Stimulated activated effector memory CD8-positive, alpha-beta T cell treated with anti-CD3 and anti-CD28 coated beads, Interleukin-12 subunit alpha, Interleukin-12 subunit beta, amount 100 ng/mL, for 72 hours (primary cell): ENCODE data around the gene CKLF.

ENCODE experiments used
- ATAC-seq: fragments of 150-1000 bp; cut with Tn5 transposase; 2 replicates; pipeline ENCODE4 v1.10.0; 2021
- DNase-seq, 2 donors: peaks; one replicate each; pipeline ENCODE4 v3.0.0; 2021 to 2022; ENCODE audit warnings: low spot score in 2 of 2
- H3K27ac Mint-ChIP-seq: one replicate; pipeline ENCODE4 v1.8.0; 2022; ENCODE audit warnings: mild to moderate bottlenecking, mixed read lengths
- H3K36me3 Mint-ChIP-seq: one replicate; pipeline ENCODE4 v1.8.0; 2022; ENCODE audit warnings: mild to moderate bottlenecking, mixed read lengths
- H3K4me1 Mint-ChIP-seq: one replicate; pipeline ENCODE4 v1.8.0; 2022; ENCODE audit warnings: mixed read lengths
- H3K4me3 Mint-ChIP-seq: one replicate; pipeline ENCODE4 v1.8.0; 2022; ENCODE audit warnings: mild to moderate bottlenecking, mixed read lengths
- H3K9me3 Mint-ChIP-seq: one replicate; pipeline ENCODE4 v1.8.0; 2022; ENCODE audit warnings: mixed read lengths

The CKLF gene

GRCh38 chr16:66568355-66568754 is 16.0 kb downstream of the CKLF start:
- no peaks in the 10 kb centered on the region for H3K9me3 Mint-ChIP-seq
- ATAC-seq (no peak), DNase-seq (no peak)
- no peak overlapping the region for H3K4me3 Mint-ChIP-seq
- no peak overlapping the region for H3K27ac Mint-ChIP-seq
- peaks cover 88% of the 10 kb centered on the region for H3K36me3 Mint-ChIP-seq
- H3K4me1 Mint-ChIP-seq = peaks cover 30% of the 10 kb centered on the region

- DNase-seq (no peak), ATAC-seq (no peak)
- H3K4me3 Mint-ChIP-seq = no peak overlapping the region
- no peaks in the 10 kb centered on the region for H3K9me3 Mint-ChIP-seq
- peaks cover 26% of the 10 kb centered on the region for H3K4me1 Mint-ChIP-seq
- H3K36me3 Mint-ChIP-seq = peaks cover 80% of the 10 kb centered on the region
- H3K27ac Mint-ChIP-seq = peak overlapping the region; percentile 0
These were observed 16.8 kb downstream of the CKLF start for GRCh38 chr16:66569131-66569530.

GRCh38 chr16:66569827-66570405 is 17.5 kb downstream of the CKLF start:
- no peak for ATAC-seq
- no peak for DNase-seq
- H3K36me3 Mint-ChIP-seq = peaks cover 73% of the 10 kb centered on the region

GRCh38 chr16:66572356-66572755 is 20.0 kb downstream of the CKLF start:
- Mint-ChIP-seq H3K36me3 (peaks cover 48% of the 10 kb centered on the region), H3K4me3 (no peak overlapping the region), H3K4me1 (peaks cover 14% of the 10 kb centered on the region), H3K9me3 (no peaks in the 10 kb centered on the region), H3K27ac (peak overlapping the region; percentile 86)
- no peak for DNase-seq
- peak; percentile 24 for ATAC-seq

More at GRCh38 chr16:66569827-66570405, 17.5 kb downstream of the CKLF start:
- H3K27ac Mint-ChIP-seq = no peak overlapping the region
- H3K4me3 Mint-ChIP-seq = no peak overlapping the region
- H3K9me3 Mint-ChIP-seq = no peaks in the 10 kb centered on the region
- H3K4me1 Mint-ChIP-seq = peaks cover 21% of the 10 kb centered on the region

- H3K27ac Mint-ChIP-seq = no peak overlapping the region
- H3K36me3 Mint-ChIP-seq = peaks cover 31% of the 10 kb centered on the region
- DNase-seq = no peak
- peaks cover 24% of the 10 kb centered on the region for H3K4me1 Mint-ChIP-seq
- no peak for ATAC-seq
- no peak overlapping the region for H3K4me3 Mint-ChIP-seq
- H3K9me3 Mint-ChIP-seq = no peaks in the 10 kb centered on the region
These were observed 21.7 kb downstream of the CKLF start for GRCh38 chr16:66574081-66574480.

GRCh38 chr16:66574531-66574930 is 22.2 kb downstream of the CKLF start:
- Mint-ChIP-seq H3K36me3 (peaks cover 28% of the 10 kb centered on the region), H3K4me1 (peaks cover 27% of the 10 kb centered on the region), H3K9me3 (no peaks in the 10 kb centered on the region), H3K27ac (no peak overlapping the region), H3K4me3 (no peak overlapping the region)
- ATAC-seq (no peak), DNase-seq (no peak)

GRCh38 chr16:66575060-66575459 is 22.7 kb downstream of the CKLF start:
- Mint-ChIP-seq H3K4me3 (no peak overlapping the region), H3K27ac (no peak overlapping the region), H3K4me1 (peaks cover 33% of the 10 kb centered on the region), H3K9me3 (no peaks in the 10 kb centered on the region), H3K36me3 (peaks cover 23% of the 10 kb centered on the region)
- DNase-seq (no peak), ATAC-seq (no peak)

- DNase-seq (no peak), ATAC-seq (no peak)
- H3K36me3 Mint-ChIP-seq = peaks cover 18% of the 10 kb centered on the region
- peaks cover 40% of the 10 kb centered on the region for H3K4me1 Mint-ChIP-seq
- H3K9me3 Mint-ChIP-seq = no peaks in the 10 kb centered on the region
- no peak overlapping the region for H3K4me3 Mint-ChIP-seq
- H3K27ac Mint-ChIP-seq = no peak overlapping the region
These were observed 23.9 kb downstream of the CKLF start for GRCh38 chr16:66576296-66576695.

- H3K9me3 Mint-ChIP-seq = no peaks in the 10 kb centered on the region
- H3K27ac Mint-ChIP-seq = peak within 1 kb of the TSS; percentile 74
- H3K36me3 Mint-ChIP-seq = no peaks in the 10 kb centered on the region
- ATAC-seq = peak; percentile 37
- H3K4me3 Mint-ChIP-seq = peak within 1 kb of the TSS; percentile 60
- no peak for DNase-seq
- peaks cover 27% of the 10 kb centered on the region for H3K4me1 Mint-ChIP-seq
These were observed 26.5 kb downstream of the CKLF start, which contains the start of gene CMTM2 for GRCh38 chr16:66578651-66579531. Gene CMTM2, plus strand, starts transcription at chr16:66579463. Its CDS starts 145 bp downstream, at chr16:66579608.

- Mint-ChIP-seq H3K4me1 (peaks cover 27% of the 10 kb centered on the region), H3K27ac (no peak overlapping the region), H3K36me3 (no peaks in the 10 kb centered on the region), H3K9me3 (no peaks in the 10 kb centered on the region), H3K4me3 (no peak overlapping the region)
- DNase-seq (no peak), ATAC-seq (no peak)
These were observed 28.3 kb downstream of the CKLF start for GRCh38 chr16:66580605-66581209.

- no peak for ATAC-seq
- DNase-seq = no peak
- Mint-ChIP-seq H3K4me3 (no peak overlapping the region), H3K4me1 (peaks cover 27% of the 10 kb centered on the region), H3K36me3 (no peaks in the 10 kb centered on the region), H3K27ac (no peak overlapping the region), H3K9me3 (no peaks in the 10 kb centered on the region)
These were observed 29.0 kb downstream of the CKLF start for GRCh38 chr16:66581246-66581952.

GRCh38 chr16:66585481-66586239 is 33.3 kb downstream of the CKLF start:
- H3K27ac Mint-ChIP-seq = no peak overlapping the region
- ATAC-seq = no peak
- peaks cover 23% of the 10 kb centered on the region for H3K4me1 Mint-ChIP-seq

GRCh38 chr16:66587881-66588600 is 35.7 kb downstream of the CKLF start:
- ATAC-seq = no peak
- DNase-seq = no peak
- Mint-ChIP-seq H3K36me3 (peaks cover 7% of the 10 kb centered on the region), H3K4me1 (peaks cover 17% of the 10 kb centered on the region), H3K4me3 (no peak overlapping the region), H3K27ac (peak overlapping the region; percentile 54), H3K9me3 (no peaks in the 10 kb centered on the region)

More at GRCh38 chr16:66585481-66586239, 33.3 kb downstream of the CKLF start:
- no peak overlapping the region for H3K4me3 Mint-ChIP-seq
- DNase-seq = no peak
- H3K9me3 Mint-ChIP-seq = no peaks in the 10 kb centered on the region
- H3K36me3 Mint-ChIP-seq = peaks cover 7% of the 10 kb centered on the region
